Tibial artery (tissue), 4 donors: ENCODE results near the gene SLC15A4.

ENCODE experiments used
- DNase-seq, 2 donors: peaks; one replicate each; pipeline ENCODE4 v3.0.0-alpha.2; 2019
- H3K27ac ChIP-seq, 2 donors: fragments of 200-600 bp; sonication (generic) in 1 of 2; 1 replicate in 1 of 2; 2 replicates in 1 of 2; pipeline ENCODE4 v1.5.1; 2018 to 2019; ENCODE audit warnings: mild to moderate bottlenecking in 1 of 2
- H3K27me3 ChIP-seq, 2 donors: fragments of 200-600 bp; sonication (generic) in 1 of 2; one replicate each; pipeline versions ENCODE4 v1.5.1 to v1.6.0; 2016 to 2019
- H3K36me3 ChIP-seq, 3 donors: fragments of 200-600 bp; sonication (generic) in 2 of 3; one replicate each; pipeline ENCODE4 v1.5.1; 2016 to 2019; ENCODE audit warnings: mild to moderate bottlenecking in 2 of 3
- H3K4me1 ChIP-seq, 4 donors: fragments of 200-600 bp; sonication (generic) in 2 of 4; 1 replicate in 3 of 4; 2 replicates in 1 of 4; pipeline ENCODE4 v1.5.1; 2016 to 2019
- H3K4me3 ChIP-seq, 2 donors: fragments of 200-600 bp; sonication (generic) in 1 of 2; 1 replicate in 1 of 2; 2 replicates in 1 of 2; pipeline ENCODE4 v1.5.1; 2018 to 2019; ENCODE audit warnings: mild to moderate bottlenecking in 2 of 2
- H3K9me3 ChIP-seq, 3 donors: fragments of 200-600 bp; sonication (generic) in 1 of 3; one replicate each; pipeline ENCODE4 v1.5.1; 2016 to 2019
- CTCF ChIP-seq, 2 experiments: fragments of 200-600 bp in 1 of 2; fragments of 450-650 bp in 1 of 2; IDR thresholded peaks; one replicate each; pipeline ENCODE4 v1.5.1; 2017 to 2019; ENCODE audit warnings: antibody characterized with exemption in 2 of 2, mild to moderate bottlenecking in 1 of 2, moderate library complexity in 1 of 2
- intact Hi-C: fragments of 100-400 bp; cut with DNase I; formaldehyde crosslinking; loops from one replicate; pipeline ENCODE4 v1.15.0; 2023; ENCODE audit warnings: low total_unique reads

Gene SLC15A4

GRCh38 chr12:128793701-128794100 lies 30.1 kb downstream of the SLC15A4 start:
- Histone ChIP-seq H3K27me3 (no peaks in the 10 kb centered on the region), H3K27ac (no peak overlapping the region), H3K9me3 (no peaks in the 10 kb centered on the region), H3K4me3 (no peak overlapping the region), H3K36me3 (peaks cover 66 to 79% (median 76%) of the 10 kb centered on the region in 3 donors), H3K4me1 (no peaks in the 10 kb centered on the region)
- TF ChIP-seq CTCF (IDR thresholded peaks at IDR 0.05), result no peak
- intact Hi-C loops, result no loop called here
- no peak for DNase-seq

- H3K27me3 ChIP-seq, result no peaks in the 10 kb centered on the region
- no peaks in the 10 kb centered on the region for H3K9me3 ChIP-seq
- no peak overlapping the region for H3K27ac ChIP-seq
- no peak for TF ChIP-seq CTCF (IDR thresholded peaks at IDR 0.05)
- peaks cover 58 to 70% (median 69%) of the 10 kb centered on the region in 3 donors for H3K36me3 ChIP-seq
- DNase-seq, result no peak
- H3K4me3 ChIP-seq, result no peak overlapping the region
- H3K4me1 ChIP-seq, result no peaks in the 10 kb centered on the region
- intact Hi-C loops, result no loop called here
Measured at GRCh38 chr12:128792881-128793280, 30.9 kb downstream of the SLC15A4 start.

DNA sequence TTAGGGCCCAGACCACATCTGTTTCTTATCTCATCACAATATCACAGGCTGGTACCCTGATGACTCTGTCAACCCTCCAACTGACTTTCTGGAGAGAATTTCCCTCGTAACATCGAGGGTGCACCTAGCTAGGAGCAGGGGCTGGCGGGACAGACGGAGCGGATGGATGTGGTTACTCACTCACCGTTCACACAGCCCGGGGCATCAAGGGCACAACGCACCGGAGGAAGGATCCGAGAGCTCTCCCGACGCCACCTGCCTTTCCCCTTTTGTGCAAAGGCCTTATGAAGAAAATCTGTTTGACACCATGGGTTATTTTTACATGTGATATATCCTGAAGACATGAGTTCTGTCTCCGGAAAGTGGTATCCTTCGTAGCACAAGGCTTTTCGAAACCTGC lies 31.4 kb downstream of the SLC15A4 start:
- DNase-seq, result no peak
- TF ChIP-seq CTCF (IDR thresholded peaks at IDR 0.05), result no peak
- intact Hi-C loops, result no loop called here
- no peaks in the 10 kb centered on the region for H3K27me3 ChIP-seq
- no peaks in the 10 kb centered on the region for H3K9me3 ChIP-seq
- H3K27ac ChIP-seq, result no peak overlapping the region
- no peaks in the 10 kb centered on the region for H3K4me1 ChIP-seq
- no peak overlapping the region for H3K4me3 ChIP-seq
- H3K36me3 ChIP-seq, result peaks cover 53 to 66% (median 64%) of the 10 kb centered on the region in 3 donors

DNA sequence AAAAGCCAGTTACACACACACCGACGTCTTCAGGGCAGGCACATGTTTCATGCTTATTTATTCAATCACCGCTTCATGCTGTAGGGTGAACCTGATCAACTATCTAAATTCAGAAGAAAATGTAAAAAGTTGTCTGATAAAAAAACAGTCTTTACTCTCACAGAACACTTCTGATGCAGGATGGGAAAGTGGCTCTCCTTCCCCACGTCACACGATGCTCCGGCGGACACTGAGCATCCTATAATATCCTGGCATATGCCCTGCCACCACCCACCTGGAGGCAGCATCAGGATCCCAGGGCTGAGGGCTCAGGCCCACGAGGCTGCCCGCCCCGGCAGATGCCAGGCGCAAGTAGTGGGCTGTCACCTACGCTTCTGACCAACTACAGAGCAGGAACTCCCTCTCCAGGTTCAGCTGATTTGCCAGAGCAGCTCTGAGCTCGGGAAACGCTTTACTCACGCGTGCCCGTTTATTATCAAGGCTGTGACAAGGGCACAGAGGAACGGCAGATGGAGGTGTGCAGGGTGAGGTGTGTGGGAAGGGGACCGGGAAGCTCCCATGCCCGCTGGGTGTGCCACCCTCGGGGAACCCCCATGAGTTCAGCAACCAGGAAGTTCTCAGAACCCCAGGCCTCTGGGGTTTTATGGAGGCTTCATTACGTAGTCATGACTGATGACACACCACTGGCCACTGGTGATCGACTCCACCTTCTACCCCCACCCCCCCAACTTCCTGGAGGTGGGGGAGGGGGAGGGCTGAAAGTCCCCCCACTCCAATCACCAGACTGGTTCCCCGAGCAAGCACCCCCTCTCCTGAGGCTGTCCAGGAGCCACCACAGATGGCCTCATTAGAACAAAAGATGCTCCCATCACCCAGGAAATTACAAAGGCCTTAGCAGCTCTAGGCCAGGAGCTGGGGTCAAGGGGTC lies 32.1 kb downstream of the SLC15A4 start:
- no peaks in the 10 kb centered on the region for H3K27me3 ChIP-seq
- intact Hi-C loops, result no loop called here
- H3K4me3 ChIP-seq, result no peak overlapping the region
- no peaks in the 10 kb centered on the region for H3K9me3 ChIP-seq
- H3K4me1 ChIP-seq, result no peaks in the 10 kb centered on the region
- no peak overlapping the region for H3K27ac ChIP-seq
- peaks cover 46 to 58% (median 57%) of the 10 kb centered on the region in 3 donors for H3K36me3 ChIP-seq
- no peak for DNase-seq
- TF ChIP-seq CTCF (IDR thresholded peaks at IDR 0.05), result no peak

DNA sequence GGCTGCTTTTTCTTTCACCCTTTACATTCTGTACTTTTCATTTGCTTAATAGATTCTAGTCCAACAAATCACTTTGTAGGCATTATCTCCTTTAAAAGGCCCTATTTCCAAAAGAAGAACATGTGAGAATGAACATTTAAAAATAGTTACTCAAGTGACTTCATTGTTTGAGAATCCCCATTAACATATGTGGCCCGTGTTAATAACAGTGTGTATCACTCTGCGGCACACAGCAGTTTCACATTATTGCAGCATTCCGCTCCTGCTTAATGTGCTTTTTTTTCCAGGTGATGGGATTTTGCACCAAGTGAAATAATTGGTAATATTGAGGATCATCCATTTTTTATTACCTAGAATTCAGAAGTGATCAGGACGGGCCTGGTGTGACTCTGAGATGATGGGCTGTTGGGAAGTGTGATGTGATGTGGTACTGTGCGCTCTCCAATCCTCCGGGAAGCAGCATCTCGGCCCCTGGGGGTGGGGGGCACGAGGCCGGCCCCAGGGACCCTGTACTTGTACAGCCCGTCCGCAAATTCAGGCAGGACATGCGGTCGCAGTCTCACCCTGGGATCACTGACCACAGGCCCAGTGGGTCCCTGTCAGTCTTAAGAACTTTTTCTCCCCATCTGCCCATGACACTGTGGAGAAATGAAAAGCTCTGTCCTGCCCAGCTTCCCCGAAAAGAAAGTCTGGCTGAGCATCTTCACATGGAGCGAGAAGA lies 32.9 kb downstream of the SLC15A4 start:
- H3K36me3 ChIP-seq, result peaks cover 41 to 51% (median 51%) of the 10 kb centered on the region in 3 donors

More for the DNA sequence above, 32.9 kb downstream of the SLC15A4 start:
- DNase-seq, result no peak
- Histone ChIP-seq H3K27ac (no peak overlapping the region), H3K9me3 (no peaks in the 10 kb centered on the region), H3K27me3 (no peaks in the 10 kb centered on the region), H3K4me1 (no peaks in the 10 kb centered on the region), H3K4me3 (no peak overlapping the region)
- no peak for TF ChIP-seq CTCF (IDR thresholded peaks at IDR 0.05)
- intact Hi-C loops, result no loop called here
